Liver (tissue), 3 donors: ENCODE measurements around the gene EDN1.

Source experiments
- CTCF ChIP-seq: fragments of 150-350 bp; IDR thresholded peaks from 2 replicates; pipeline ENCODE4 v1.5.1; 2017; ENCODE audit warnings: improper control_type of control experiment, low read depth, low read length; ENCODE audit not compliant: missing input control
- GABPA ChIP-seq, 2 donors: IDR thresholded peaks in 1 of 2; conservative IDR thresholded peaks in 1 of 2; 2 replicates each; pipeline ENCODE4 v1.6.1; 2016; ENCODE audit warnings: antibody characterized with exemption in 2 of 2, mild to moderate bottlenecking in 1 of 2, moderate library complexity in 1 of 2
- HNF4A ChIP-seq, 2 donors: conservative IDR thresholded peaks; 2 replicates each; pipeline ENCODE4 v1.6.1; 2016; ENCODE audit warnings: antibody characterized with exemption in 2 of 2, mild to moderate bottlenecking in 2 of 2
- MAX ChIP-seq: IDR thresholded peaks from 2 replicates; pipeline ENCODE4 v1.6.1; 2016; ENCODE audit warnings: antibody characterized with exemption
- REST ChIP-seq: IDR thresholded peaks from 2 replicates; pipeline ENCODE4 v1.6.1; 2016; ENCODE audit warnings: antibody characterized with exemption, mild to moderate bottlenecking
- TAF1 ChIP-seq: conservative IDR thresholded peaks from 2 replicates; pipeline ENCODE4 v1.6.1; 2016; ENCODE audit warnings: antibody characterized with exemption, mild to moderate bottlenecking
- ZBTB33 ChIP-seq: IDR thresholded peaks from 2 replicates; pipeline ENCODE4 v1.6.1; 2016; ENCODE audit warnings: antibody characterized with exemption
- donor health status: healthy.
- donor health status: healthy.

- no peak for TF ChIP-seq CTCF
- TF ChIP-seq TAF1, result no peak
- TF ChIP-seq GABPA (IDR thresholded peaks at IDR 0.05 in 1 of 2, conservative IDR thresholded peaks at IDR 0.05 in 1 of 2), result no peak
- TF ChIP-seq MAX, result no peak
- no peak for TF ChIP-seq ZBTB33
- no peak for TF ChIP-seq REST
- TF ChIP-seq HNF4A (conservative IDR thresholded peaks at IDR 0.05), result no peak
Observed at GRCh38 chr6:12296255-12296573, 6.1 kb downstream of the EDN1 start.
